Breast epithelium (tissue), 4 donors: ENCODE measurements around the gene GRIN2B. TPM values are rescaled to one million over a fixed set of nuclear protein-coding genes. Genes with fewer than 3 reads are reported as not detected.

Source experiments
- DNase-seq, 2 donors: peaks; one replicate each; pipeline ENCODE4 v3.0.0-alpha.2; 2019; ENCODE audit warnings: low spot score in 2 of 2
- H3K27ac ChIP-seq, 2 donors: fragments of 200-600 bp; sonication (generic) in 1 of 2; one replicate each; pipeline ENCODE4 v1.5.1; 2016 to 2019; ENCODE audit warnings: mild to moderate bottlenecking in 1 of 2
- H3K27me3 ChIP-seq, 2 donors: fragments of 200-600 bp; sonication (generic) in 1 of 2; one replicate each; pipeline versions ENCODE4 v1.5.1 to v1.6.0; 2017 to 2019; ENCODE audit warnings: control low read depth in 1 of 2, mild to moderate bottlenecking in 1 of 2
- H3K36me3 ChIP-seq: fragments of 200-600 bp; one replicate; pipeline ENCODE4 v1.5.1; 2019
- H3K4me1 ChIP-seq, 2 donors: fragments of 200-600 bp; sonication (generic); one replicate each; pipeline ENCODE4 v1.5.1; 2016 to 2019; ENCODE audit warnings: control low read depth in 1 of 2
- H3K4me3 ChIP-seq, 3 donors: fragments of 200-600 bp; sonication (generic); 1 replicate in 2 of 3; 2 replicates in 1 of 3; pipeline ENCODE4 v1.5.1; 2016 to 2019; ENCODE audit warnings: mild to moderate bottlenecking in 3 of 3, moderate library complexity in 2 of 3
- H3K9me3 ChIP-seq, 2 donors: fragments of 200-600 bp; sonication (generic) in 1 of 2; one replicate each; pipeline ENCODE4 v1.5.1; 2016 to 2019; ENCODE audit warnings: control low read depth in 1 of 2
- CTCF ChIP-seq, 3 donors: fragments of 450-650 bp; IDR thresholded peaks; one replicate each; pipeline ENCODE4 v1.5.1; 2016 to 2017; ENCODE audit warnings: antibody characterized with exemption in 3 of 3, mild to moderate bottlenecking in 3 of 3, moderate library complexity in 3 of 3
- POLR2A ChIP-seq: fragments of 450-650 bp; IDR thresholded peaks from one replicate; pipeline ENCODE4 v1.6.1; 2016; ENCODE audit warnings: antibody characterized with exemption, mild to moderate bottlenecking, moderate library complexity
- POLR2AphosphoS5 ChIP-seq, 3 donors: sonication (generic); formaldehyde crosslinking; IDR thresholded peaks; one replicate each; pipeline ENCODE4 v1.6.1; 2017; ENCODE audit warnings: antibody characterized with exemption in 3 of 3
- intact Hi-C: fragments of 100-400 bp; cut with DNase I; formaldehyde crosslinking; loops from one replicate; pipeline ENCODE4 v1.15.1; 2023; ENCODE audit warnings: low total_unique reads
- total RNA-seq, 3 donors: library from RNA; depleted of rRNA; stranded (reverse); fragments of >200 nt; gene quantifications; one replicate each; pipeline ENCODE4 v1.1.0, GENCODE V29; 2016

The GRIN2B gene
- total RNA-seq, 3 donors from 2014 or later: 0.16 to 3.3 (median 0.59) TPM

GRCh38 chr12:13947276-13947946 is 34.0 kb downstream of the GRIN2B start:
- Histone ChIP-seq H3K27me3 (no peaks in the 10 kb centered on the region), H3K4me1 (no peaks in the 10 kb centered on the region), H3K4me3 (no peak overlapping the region), H3K27ac (no peak overlapping the region), H3K36me3 (no peaks in the 10 kb centered on the region), H3K9me3 (no peaks in the 10 kb centered on the region)
- intact Hi-C loops: no loop called here
- DNase-seq: no peak
- TF ChIP-seq POLR2A: no peak
- TF ChIP-seq CTCF (IDR thresholded peaks at IDR 0.05): no peak
- no peak for TF ChIP-seq POLR2AphosphoS5 (IDR thresholded peaks at IDR 0.05)

- no peak for TF ChIP-seq CTCF (IDR thresholded peaks at IDR 0.05)
- no peak for TF ChIP-seq POLR2A
- no peak for TF ChIP-seq POLR2AphosphoS5 (IDR thresholded peaks at IDR 0.05)
- H3K9me3 ChIP-seq: no peaks in the 10 kb centered on the region
- DNase-seq: no peak
- no peaks in the 10 kb centered on the region for H3K4me1 ChIP-seq
- H3K27me3 ChIP-seq: no peaks in the 10 kb centered on the region
- intact Hi-C loops: no loop called here
- H3K4me3 ChIP-seq: no peak overlapping the region
- no peaks in the 10 kb centered on the region for H3K36me3 ChIP-seq
- no peak overlapping the region for H3K27ac ChIP-seq
These were observed 35.8 kb downstream of the GRIN2B start for GRCh38 chr12:13945641-13946040.

DNA sequence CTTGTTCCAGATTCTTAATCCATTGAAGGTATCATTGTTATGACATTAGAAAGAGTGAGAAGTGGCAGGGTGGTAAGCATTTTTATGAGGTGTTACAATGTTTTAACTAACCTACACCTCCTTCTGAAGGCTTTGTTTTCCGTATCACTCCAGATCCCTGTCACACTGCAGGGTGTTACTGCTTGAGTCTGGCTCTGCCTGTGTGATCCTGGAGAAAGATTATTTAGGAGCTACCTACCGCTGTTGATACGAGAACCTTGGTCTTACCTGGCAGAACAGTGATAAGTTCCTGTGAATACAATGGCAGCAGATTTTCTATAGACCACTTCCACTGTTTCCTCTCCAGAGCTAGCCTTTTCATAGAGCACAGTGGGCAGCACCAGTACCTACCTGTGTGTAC is 36.2 kb downstream of the GRIN2B start:
- Histone ChIP-seq H3K4me1 (no peaks in the 10 kb centered on the region), H3K4me3 (no peak overlapping the region), H3K27ac (no peak overlapping the region), H3K36me3 (no peaks in the 10 kb centered on the region), H3K27me3 (no peaks in the 10 kb centered on the region), H3K9me3 (no peaks in the 10 kb centered on the region)
- intact Hi-C loops: no loop called here
- TF ChIP-seq POLR2A: no peak
- TF ChIP-seq POLR2AphosphoS5 (IDR thresholded peaks at IDR 0.05): no peak
- no peak for TF ChIP-seq CTCF (IDR thresholded peaks at IDR 0.05)
- no peak for DNase-seq

- H3K9me3 ChIP-seq: peaks cover 0 to 6% of the 10 kb centered on the region in 2 donors
- TF ChIP-seq POLR2A (no peak), POLR2AphosphoS5 (IDR thresholded peaks at IDR 0.05) (no peak), CTCF (IDR thresholded peaks at IDR 0.05) (no peak)
- no peak overlapping the region for H3K4me3 ChIP-seq
- H3K4me1 ChIP-seq: no peaks in the 10 kb centered on the region
- no peaks in the 10 kb centered on the region for H3K27me3 ChIP-seq
- intact Hi-C loops: no loop called here
- H3K27ac ChIP-seq: no peak overlapping the region
- H3K36me3 ChIP-seq: no peaks in the 10 kb centered on the region
- no peak for DNase-seq
These were observed 38.6 kb downstream of the GRIN2B start for GRCh38 chr12:13942826-13943225.

DNA sequence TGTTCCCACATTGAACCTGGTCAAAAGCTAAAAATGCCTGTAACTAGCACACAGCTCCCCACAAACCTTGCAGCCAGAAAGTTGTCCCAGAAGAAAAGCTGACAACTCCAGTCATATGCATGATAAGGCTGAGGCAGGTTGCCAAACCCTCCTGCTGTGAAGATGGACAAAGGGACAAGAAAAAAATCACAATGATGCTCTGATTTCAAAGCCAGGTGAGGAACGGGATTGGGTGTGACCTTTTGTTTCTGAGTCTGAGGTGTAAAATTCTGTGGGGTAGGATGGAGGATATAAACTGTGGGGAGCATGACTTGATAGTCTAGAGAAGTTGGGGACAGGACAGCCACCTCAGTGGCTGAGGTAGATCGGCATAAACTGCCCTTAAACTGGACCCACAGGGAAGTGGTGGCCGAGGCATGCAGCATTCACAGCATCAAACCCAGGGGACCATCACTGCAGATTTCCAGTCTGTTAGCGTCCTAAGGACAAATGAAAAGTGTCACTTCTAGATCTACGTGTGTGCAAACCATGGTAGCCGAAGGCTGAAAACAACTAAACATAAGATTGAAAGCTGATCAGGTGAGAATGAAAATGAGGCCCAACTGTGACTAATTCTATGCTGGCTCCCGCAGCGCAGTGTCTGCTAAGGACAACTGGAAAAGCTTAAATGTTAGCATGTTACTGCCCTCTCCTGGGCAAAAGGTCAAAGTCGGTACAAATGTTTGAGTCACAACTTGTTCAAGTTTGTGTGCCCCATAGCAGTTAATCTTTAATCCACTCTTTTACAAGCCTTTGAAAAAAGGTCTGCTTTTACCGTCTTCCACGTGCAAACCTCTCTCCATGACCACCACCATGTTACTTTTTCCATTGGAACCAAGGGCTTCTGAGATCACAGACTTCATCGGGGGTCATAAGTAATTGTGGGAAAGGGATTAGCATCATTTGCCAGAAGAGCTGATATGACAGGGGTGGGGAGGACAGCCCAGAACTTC is 39.8 kb downstream of the GRIN2B start:
- intact Hi-C loops: no loop called here
- no peaks in the 10 kb centered on the region for H3K27me3 ChIP-seq
- H3K4me3 ChIP-seq: no peak overlapping the region
- peaks cover 0 to 11% of the 10 kb centered on the region in 2 donors for H3K9me3 ChIP-seq
- no peaks in the 10 kb centered on the region for H3K4me1 ChIP-seq
- H3K36me3 ChIP-seq: no peaks in the 10 kb centered on the region
- TF ChIP-seq POLR2A: no peak
- no peak for TF ChIP-seq CTCF (IDR thresholded peaks at IDR 0.05)
- no peak for TF ChIP-seq POLR2AphosphoS5 (IDR thresholded peaks at IDR 0.05)
- DNase-seq: no peak
- H3K27ac ChIP-seq: no peak overlapping the region
